ENCODE results near the gene ACAD8. TPM values are rescaled to one million over a fixed set of nuclear protein-coding genes. Genes with fewer than 3 reads are reported as not detected.

ACAD8 gene
- total RNA-seq, 6 donors from 2014 or later: 27.7 to 64.4 (median 36.9) TPM

DNA sequence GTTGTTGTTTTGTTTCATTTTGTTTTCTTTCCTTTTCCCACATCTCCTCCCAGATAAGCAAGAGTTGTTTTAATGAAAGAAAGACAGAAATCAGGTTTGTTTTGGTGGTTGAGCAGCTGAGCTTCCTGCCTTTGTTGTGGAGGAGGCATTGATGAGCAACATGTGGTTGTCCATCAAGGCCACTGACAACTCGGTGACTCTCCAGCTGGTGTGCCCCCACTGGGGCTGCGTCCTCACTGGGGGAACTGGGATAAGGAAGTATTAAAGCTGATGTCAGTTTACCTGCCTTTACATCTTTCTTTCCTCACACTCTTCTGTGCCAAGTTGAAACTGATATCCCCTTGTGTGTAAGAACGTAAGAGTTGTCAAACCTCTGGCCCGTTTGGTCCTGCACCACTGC lies 23.0 kb upstream of the ACAD8 start:
- ATAC-seq (ENCODE audit: low FRiP score in 2 of 2) (no peak), DNase-seq (no peak)
- peaks cover 21 to 61% (median 52%) of the 10 kb centered on the region in 4 donors for H3K4me1 ChIP-seq
- 68 to 70% methylated on average over 4 of the region's 4 CpGs for WGBS, 2 donors
- peaks cover 0 to 7% (median 3%) of the 10 kb centered on the region in 4 donors for H3K36me3 ChIP-seq
- TF ChIP-seq POLR2A (IDR thresholded peaks at IDR 0.05) (no peak), POLR2AphosphoS5 (IDR thresholded peaks at IDR 0.05) (no peak), EP300 (IDR thresholded peaks at IDR 0.05) (no peak)
- TF ChIP-seq, protein P1, sequence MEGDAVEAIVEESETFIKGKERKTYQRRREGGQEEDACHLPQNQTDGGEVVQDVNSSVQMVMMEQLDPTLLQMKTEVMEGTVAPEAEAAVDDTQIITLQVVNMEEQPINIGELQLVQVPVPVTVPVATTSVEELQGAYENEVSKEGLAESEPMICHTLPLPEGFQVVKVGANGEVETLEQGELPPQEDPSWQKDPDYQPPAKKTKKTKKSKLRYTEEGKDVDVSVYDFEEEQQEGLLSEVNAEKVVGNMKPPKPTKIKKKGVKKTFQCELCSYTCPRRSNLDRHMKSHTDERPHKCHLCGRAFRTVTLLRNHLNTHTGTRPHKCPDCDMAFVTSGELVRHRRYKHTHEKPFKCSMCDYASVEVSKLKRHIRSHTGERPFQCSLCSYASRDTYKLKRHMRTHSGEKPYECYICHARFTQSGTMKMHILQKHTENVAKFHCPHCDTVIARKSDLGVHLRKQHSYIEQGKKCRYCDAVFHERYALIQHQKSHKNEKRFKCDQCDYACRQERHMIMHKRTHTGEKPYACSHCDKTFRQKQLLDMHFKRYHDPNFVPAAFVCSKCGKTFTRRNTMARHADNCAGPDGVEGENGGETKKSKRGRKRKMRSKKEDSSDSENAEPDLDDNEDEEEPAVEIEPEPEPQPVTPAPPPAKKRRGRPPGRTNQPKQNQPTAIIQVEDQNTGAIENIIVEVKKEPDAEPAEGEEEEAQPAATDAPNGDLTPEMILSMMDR (IDR thresholded peaks at IDR 0.05): no peak
- H3K27ac ChIP-seq: peak overlapping the region in 1 of 4 donors; percentile 17
- no peak overlapping the region for H3K4me3 ChIP-seq
- no peaks in the 10 kb centered on the region for H3K27me3 ChIP-seq
- no peaks in the 10 kb centered on the region for H3K9me3 ChIP-seq

DNA sequence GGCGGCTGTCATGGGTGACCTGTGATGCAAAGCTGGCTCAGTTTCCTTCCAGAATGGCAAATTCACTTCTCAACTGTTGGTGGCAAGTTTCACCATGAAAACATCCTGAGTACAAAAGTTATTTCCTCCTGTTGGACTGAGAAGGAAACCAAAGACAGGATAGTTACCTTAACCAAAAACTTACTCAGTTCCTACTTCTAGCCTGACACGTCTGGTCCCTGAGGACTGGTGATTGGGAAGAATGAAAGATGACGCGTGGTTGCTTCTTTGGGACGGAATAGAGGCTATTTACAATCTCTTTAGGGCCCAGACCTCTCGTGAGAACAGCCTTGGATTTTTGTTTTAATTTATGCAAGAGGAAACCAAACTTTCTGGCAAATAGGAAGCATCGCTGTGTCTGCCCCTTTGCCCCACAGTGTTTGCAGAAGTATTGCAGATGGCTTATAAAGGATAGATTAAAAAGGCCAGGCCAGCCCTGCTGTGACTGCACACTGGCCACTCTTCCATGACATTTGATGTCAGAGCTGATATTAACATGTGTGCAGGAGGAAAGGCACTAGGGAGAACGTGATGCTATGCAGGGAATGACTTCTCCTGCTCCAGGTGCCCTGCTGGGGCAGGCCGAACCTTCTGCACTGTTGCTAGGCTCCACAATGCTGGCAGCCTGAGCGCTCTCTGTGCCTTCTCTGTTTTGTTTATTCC lies 21.3 kb upstream of the ACAD8 start:
- ATAC-seq (ENCODE audit: low FRiP score in 2 of 2) (no peak), DNase-seq (no peak)
- TF ChIP-seq, protein P1 (IDR thresholded peaks at IDR 0.05): no peak
- TF ChIP-seq POLR2AphosphoS5 (IDR thresholded peaks at IDR 0.05): no peak
- TF ChIP-seq POLR2A (IDR thresholded peaks at IDR 0.05): no peak
- no peak for TF ChIP-seq EP300 (IDR thresholded peaks at IDR 0.05)
- Histone ChIP-seq H3K4me3 (no peak overlapping the region), H3K9me3 (no peaks in the 10 kb centered on the region), H3K27me3 (no peaks in the 10 kb centered on the region), H3K4me1 (peaks cover 6 to 44% (median 35%) of the 10 kb centered on the region in 4 donors), H3K36me3 (peaks cover 0 to 20% (median 8%) of the 10 kb centered on the region in 4 donors), H3K27ac (peak overlapping the region in 3 of 4 donors; percentile 6 to 33 (median 8))
- 57 to 62% methylated on average over 9 to 10 of the region's 10 CpGs for WGBS, 2 donors

DNA sequence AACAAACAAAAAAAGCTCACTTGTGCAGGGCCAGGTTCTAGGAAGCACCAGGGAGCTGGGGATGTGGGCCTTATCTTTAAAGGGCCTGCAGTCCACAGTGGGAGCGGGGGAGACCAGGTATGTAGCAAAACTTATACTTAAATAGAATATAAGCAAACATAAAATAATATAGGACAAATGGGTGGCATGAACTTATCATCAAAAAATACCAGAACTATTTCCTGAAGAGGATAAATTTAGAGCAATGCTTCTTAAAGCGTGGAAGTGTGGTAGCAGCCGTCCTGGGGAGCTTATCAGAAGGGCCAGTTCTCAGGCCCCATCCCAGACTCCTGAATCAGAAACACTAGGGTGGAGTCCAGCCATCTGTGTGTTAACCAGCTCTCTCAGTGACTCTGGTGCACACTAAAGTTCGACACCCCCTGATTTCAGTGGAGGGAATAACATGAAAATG lies 19.6 kb upstream of the ACAD8 start:
- WGBS, 2 donors: 81 to 91% methylated on average over 4 of the region's 4 CpGs
- Histone ChIP-seq H3K4me1 (peaks cover 6 to 35% (median 31%) of the 10 kb centered on the region in 4 donors), H3K27me3 (no peaks in the 10 kb centered on the region), H3K9me3 (no peaks in the 10 kb centered on the region), H3K36me3 (peaks cover 0 to 34% (median 8%) of the 10 kb centered on the region in 4 donors), H3K27ac (no peak overlapping the region), H3K4me3 (no peak overlapping the region)
- ATAC-seq (ENCODE audit: low FRiP score in 2 of 2) (no peak), DNase-seq (no peak)
- TF ChIP-seq, protein P1 (IDR thresholded peaks at IDR 0.05): no peak
- TF ChIP-seq POLR2A (IDR thresholded peaks at IDR 0.05): no peak
- TF ChIP-seq POLR2AphosphoS5 (IDR thresholded peaks at IDR 0.05): no peak
- TF ChIP-seq EP300 (IDR thresholded peaks at IDR 0.05): no peak

DNA sequence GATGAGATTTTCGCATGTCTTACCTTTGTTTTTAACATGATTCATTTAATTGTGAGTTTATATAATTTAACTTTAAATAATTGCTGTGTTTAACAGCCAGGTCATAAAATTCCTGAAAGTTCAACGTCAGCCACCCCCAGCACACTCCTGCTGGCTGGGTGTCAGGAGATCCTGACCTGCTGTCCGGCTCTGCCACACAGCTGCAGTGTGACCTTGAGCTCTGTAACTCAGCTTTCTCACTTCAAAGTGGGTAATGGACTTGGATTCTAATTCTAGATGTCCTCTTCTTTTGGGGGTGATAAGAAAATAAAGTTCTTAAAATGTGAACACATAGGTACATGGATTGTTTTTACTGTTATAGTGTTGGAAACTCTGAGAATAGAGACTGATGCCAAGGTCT lies 18.0 kb upstream of the ACAD8 start:
- TF ChIP-seq POLR2A (IDR thresholded peaks at IDR 0.05) (no peak), EP300 (IDR thresholded peaks at IDR 0.05) (no peak), POLR2AphosphoS5 (IDR thresholded peaks at IDR 0.05) (no peak)
- TF ChIP-seq, protein P1 (IDR thresholded peaks at IDR 0.05): no peak
- Histone ChIP-seq H3K36me3 (peaks cover 0 to 50% (median 22%) of the 10 kb centered on the region in 4 donors), H3K9me3 (no peaks in the 10 kb centered on the region)

More for the DNA sequence above, 18.0 kb upstream of the ACAD8 start:
- Histone ChIP-seq H3K4me3 (no peak overlapping the region), H3K27ac (no peak overlapping the region), H3K4me1 (peaks cover 0 to 20% (median 18%) of the 10 kb centered on the region in 4 donors), H3K27me3 (no peaks in the 10 kb centered on the region)
- 90 to 93% methylated on average over 3 of the region's 3 CpGs for WGBS, 2 donors
- ATAC-seq (ENCODE audit: low FRiP score in 2 of 2): no peak
- DNase-seq: no peak

Measured in upper lobe of left lung (tissue), 6 donors.